Measurements from ENCODE around the gene SSBP3. TPM values are rescaled to one million over a fixed set of nuclear protein-coding genes. Genes with fewer than 3 reads are reported as not detected.

SSBP3 gene
- total and polyA plus RNA-seq, 9 of the 15 experiments (the other 6 are each of a cell fraction or from before 2014, with no cell fraction given): 8.7 to 108 (median 33.8) TPM

GRCh38 chr1:54407404-54408146, 1.4 kb upstream of the SSBP3 start (continued):
- TF ChIP-seq STAT5A (IDR thresholded peaks at IDR 0.05; ENCODE audit: borderline replicate concordance, low read length) (peak; percentile 29; the same call in 1 of the 2 replicates), ZNF280A (IDR thresholded peaks at IDR 0.05; ENCODE audit: low read depth, partially characterized antibody) (peak; percentile 23), KDM1A (IDR thresholded peaks at IDR 0.05) (0 out of 4 replicates have a peak, but pooled peaks of 1 of the 2 experiments have one; percentile 7), E2F4 (CRISPR knock-in tag; IDR thresholded peaks at IDR 0.05; ENCODE audit: low read depth) (no peak), TBP (optimal IDR thresholded peaks at IDR 0.05; ENCODE audit: low read depth, low read length) (peak; percentile 77), PTRF (tag; IDR thresholded peaks at IDR 0.05) (peak; percentile 10; the same call in 1 of the 2 replicates), ZNF311 (CRISPR knock-in tag; IDR thresholded peaks at IDR 0.05) (no peak), POLR2AphosphoS2 (IDR thresholded peaks at IDR 0.05; ENCODE audit: low read length) (no peak), KDM5B (IDR thresholded peaks at IDR 0.05; ENCODE audit: insufficient replicate concordance, low read depth, low read length) (peak; percentile 55), RHOXF2B (CRISPR knock-in tag; conservative IDR thresholded peaks at IDR 0.05) (no peak), ZNF175 (CRISPR knock-in tag; IDR thresholded peaks at IDR 0.05; ENCODE audit: low read depth) (peak; percentile 64; the same call in 1 of the 2 replicates), TCF15 (CRISPR knock-in tag; IDR thresholded peaks at IDR 0.05) (no peak; the same call in 1 of the 2 replicates), SP1 (CRISPR knock-in tag; IDR thresholded peaks at IDR 0.05) (peak; percentile 32), BCOR (IDR thresholded peaks at IDR 0.05) (peak; percentile 62), PHF21A (IDR thresholded peaks at IDR 0.05; ENCODE audit: borderline replicate concordance, low read depth) (peak; percentile 94), TRIM28 (IDR thresholded peaks at IDR 0.05) (peak; percentile 62; the same call in 1 of the 2 replicates), CTCF (IDR thresholded peaks at IDR 0.05 in 2 of 3, conservative IDR thresholded peaks at IDR 0.05 in 1 of 3; ENCODE audit: insufficient read depth in 2 of 3, low read depth in 1 of 3, low read length in 3 of 3) (0 out of 6 replicates have a peak, but pooled peaks of 1 of the 3 experiments have one; percentile 2), CCNT2 (IDR thresholded peaks at IDR 0.05; ENCODE audit: borderline replicate concordance, extremely low read depth, insufficient read length, low read depth, low read length) (peak; percentile 64), ZNF395 (CRISPR knock-in tag; IDR thresholded peaks at IDR 0.05) (0 out of 2 replicates have a peak, but pooled peaks have one; percentile 9), SMARCA5 (IDR thresholded peaks at IDR 0.05) (0 out of 2 replicates have a peak, but pooled peaks have one; percentile 27)
